Neural cell (in vitro differentiated cells): Measurements from ENCODE around the gene GMDS. TPM values are rescaled to one million over a fixed set of nuclear protein-coding genes. Genes with fewer than 3 reads are reported as not detected.

Experiments used
- H2AFZ ChIP-seq: fragments of 200-600, 300-800 bp; sonication (generic), shearing (Covaris generic); 2 replicates; pipeline ENCODE4 v1.6.0; 2014; ENCODE audit warnings: low read depth, mild to moderate bottlenecking, antibody characterized with exemption, low read length, moderate library complexity
- H3F3A ChIP-seq: fragments of 200-600 bp; shearing (Covaris generic); 2 replicates; pipeline ENCODE4 v1.6.1; 2016; ENCODE audit warnings: mild to moderate bottlenecking, moderate library complexity, mixed read lengths, antibody characterized with exemption, low read length; ENCODE audit not compliant: insufficient read depth, poor library complexity, severe bottlenecking
- H3K27ac ChIP-seq: fragments of 200-600, 300-800 bp; sonication (generic), shearing (Covaris generic); 2 replicates; pipeline ENCODE4 v1.5.1; 2014; ENCODE audit warnings: mild to moderate bottlenecking, low read length, moderate library complexity
- H3K27me3 ChIP-seq: fragments of 300-800, 200-600 bp; sonication (generic), shearing (Covaris generic); 2 replicates; pipeline ENCODE4 v1.6.0; 2014; ENCODE audit warnings: mild to moderate bottlenecking, low read depth, low read length, moderate library complexity; ENCODE audit not compliant: insufficient read depth
- H3K36me3 ChIP-seq: fragments of 300-800, 200-600 bp; sonication (generic), shearing (Covaris generic); 2 replicates; pipeline ENCODE4 v1.5.1; 2014; ENCODE audit warnings: mild to moderate bottlenecking, antibody characterized with exemption, low read length, moderate library complexity; ENCODE audit not compliant: insufficient read depth
- H3K4me2 ChIP-seq: fragments of 300-800, 200-600 bp; sonication (generic), shearing (Covaris generic); 2 replicates; pipeline ENCODE4 v1.6.0; 2014; ENCODE audit warnings: mild to moderate bottlenecking, low read length
- H3K4me3 ChIP-seq: fragments of 300-800, 200-600 bp; sonication (generic), shearing (Covaris generic); 2 replicates; pipeline ENCODE4 v1.5.1; 2014; ENCODE audit warnings: mild to moderate bottlenecking, low read length, moderate library complexity
- H3K79me2 ChIP-seq: fragments of 200-600 bp; shearing (Covaris generic); replicated peaks from 2 replicates; pipeline ENCODE4 v1.6.0; 2014; ENCODE audit warnings: mild to moderate bottlenecking, low read length, moderate library complexity; ENCODE audit not compliant: insufficient read depth
- H3K9ac ChIP-seq: fragments of 300-800, 200-600 bp; sonication (generic), shearing (Covaris generic); 2 replicates; pipeline ENCODE4 v1.6.1; 2016; ENCODE audit warnings: mild to moderate bottlenecking, low read length, mixed read lengths
- H3K9me2 ChIP-seq: fragments of 200-600 bp; shearing (Covaris generic); 2 replicates; pipeline ENCODE4 v1.6.1; 2016; ENCODE audit warnings: mild to moderate bottlenecking, low read length, mixed read lengths; ENCODE audit not compliant: insufficient read depth
- H3K9me3 ChIP-seq: fragments of 200-600, 300-800 bp; sonication (generic), shearing (Covaris generic); 2 replicates; pipeline ENCODE4 v1.6.1; 2016; ENCODE audit warnings: mild to moderate bottlenecking, mixed run types, low read length, moderate library complexity, mixed read lengths
- H4K20me1 ChIP-seq: fragments of 200-600 bp; shearing (Covaris generic); 2 replicates; pipeline ENCODE4 v1.6.1; 2016; ENCODE audit warnings: mild to moderate bottlenecking, mixed run types; ENCODE audit not compliant: insufficient read depth
- EP300 ChIP-seq: fragments of 450-650 bp; conservative IDR thresholded peaks from 2 replicates; pipeline ENCODE4 v1.6.1; 2014; ENCODE audit warnings: antibody characterized with exemption, mild to moderate bottlenecking, moderate library complexity; ENCODE audit not compliant: poor library complexity, severe bottlenecking
- EZH2 ChIP-seq: fragments of 200-600, 300-800 bp; shearing (Covaris generic), sonication (generic); IDR thresholded peaks from 2 replicates; pipeline ENCODE4 v1.6.1; 2014; ENCODE audit warnings: antibody characterized with exemption, low read length, borderline replicate concordance, mild to moderate bottlenecking; ENCODE audit not compliant: insufficient read depth, poor library complexity, severe bottlenecking
- MXI1 ChIP-seq: fragments of 450-650 bp; conservative IDR thresholded peaks from 2 replicates; pipeline ENCODE4 v1.6.1; 2014; ENCODE audit warnings: antibody characterized with exemption, mild to moderate bottlenecking; ENCODE audit not compliant: poor library complexity, severe bottlenecking
- POLR2AphosphoS5 ChIP-seq: IDR thresholded peaks from 2 replicates; pipeline ENCODE4 v1.6.1; 2012
- RAD21 ChIP-seq: fragments of 450-650 bp; conservative IDR thresholded peaks from 2 replicates; pipeline ENCODE4 v1.6.1; 2014; ENCODE audit warnings: antibody characterized with exemption, mild to moderate bottlenecking, moderate library complexity
- REST ChIP-seq: IDR thresholded peaks from 2 replicates; pipeline ENCODE4 v1.6.1; 2012; ENCODE audit warnings: borderline replicate concordance
- SMC3 ChIP-seq: fragments of 450-650 bp; conservative IDR thresholded peaks from 2 replicates; pipeline ENCODE4 v1.6.1; 2014; ENCODE audit warnings: antibody characterized with exemption, mild to moderate bottlenecking, moderate library complexity; ENCODE audit not compliant: poor library complexity
- TAF1 ChIP-seq: IDR thresholded peaks from 2 replicates; pipeline ENCODE4 v1.6.1; 2012; ENCODE audit warnings: low read depth
- polyA plus RNA-seq: library from polyadenylated mRNA; depleted of rRNA; stranded (reverse); fragments of >200 nt; gene quantifications from 2 replicates; pipeline ENCODE4 v1.2.3, GENCODE V29; 2014
- TF ChIP-seq, protein P1 (sequence below): fragments of 450-650 bp; IDR thresholded peaks from 2 replicates; pipeline ENCODE4 v1.5.1; 2014; ENCODE audit warnings: antibody characterized with exemption, mild to moderate bottlenecking, moderate library complexity; ENCODE audit not compliant: poor library complexity, severe bottlenecking

The GMDS gene
- polyA plus RNA-seq, 1 donor from 2014 or later, result 11.4 TPM

DNA sequence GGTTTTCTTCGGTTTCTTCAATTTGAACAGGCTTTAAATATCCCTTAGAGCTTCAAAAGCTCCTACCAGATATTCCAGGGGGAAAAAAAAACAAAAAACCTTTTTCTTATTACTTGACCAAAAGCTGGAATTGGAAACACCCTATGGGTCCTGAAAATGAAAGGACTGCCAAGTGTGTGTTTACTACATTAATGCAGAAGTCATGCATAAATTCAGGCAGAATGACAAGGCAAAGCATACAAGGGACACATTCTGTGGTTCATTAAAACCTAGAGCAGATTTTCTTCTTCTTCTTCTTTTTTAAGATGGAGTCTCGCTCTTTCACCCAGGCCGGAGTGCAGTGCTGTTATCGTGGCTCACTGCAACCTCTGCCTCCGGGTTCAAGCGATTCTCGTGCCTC is 119.1 kb downstream of the GMDS start:
- Histone ChIP-seq H3K9ac (no peak overlapping the region), H3K79me2 (no peaks in the 10 kb centered on the region), H4K20me1 (no peaks in the 10 kb centered on the region), H3K4me3 (no peak overlapping the region), H2AFZ (no peak overlapping the region), H3K9me3 (no peaks in the 10 kb centered on the region), H3K4me2 (no peak overlapping the region), H3K27me3 (no peaks in the 10 kb centered on the region), H3F3A (no peaks in the 10 kb centered on the region), H3K36me3 (no peaks in the 10 kb centered on the region), H3K27ac (no peak overlapping the region), H3K9me2 (no peaks in the 10 kb centered on the region)
- TF ChIP-seq EZH2 (no peak), REST (no peak), EP300 (no peak), RAD21 (no peak), SMC3 (no peak), MXI1 (no peak), TAF1 (no peak), POLR2AphosphoS5 (no peak)
- TF ChIP-seq, protein P1, sequence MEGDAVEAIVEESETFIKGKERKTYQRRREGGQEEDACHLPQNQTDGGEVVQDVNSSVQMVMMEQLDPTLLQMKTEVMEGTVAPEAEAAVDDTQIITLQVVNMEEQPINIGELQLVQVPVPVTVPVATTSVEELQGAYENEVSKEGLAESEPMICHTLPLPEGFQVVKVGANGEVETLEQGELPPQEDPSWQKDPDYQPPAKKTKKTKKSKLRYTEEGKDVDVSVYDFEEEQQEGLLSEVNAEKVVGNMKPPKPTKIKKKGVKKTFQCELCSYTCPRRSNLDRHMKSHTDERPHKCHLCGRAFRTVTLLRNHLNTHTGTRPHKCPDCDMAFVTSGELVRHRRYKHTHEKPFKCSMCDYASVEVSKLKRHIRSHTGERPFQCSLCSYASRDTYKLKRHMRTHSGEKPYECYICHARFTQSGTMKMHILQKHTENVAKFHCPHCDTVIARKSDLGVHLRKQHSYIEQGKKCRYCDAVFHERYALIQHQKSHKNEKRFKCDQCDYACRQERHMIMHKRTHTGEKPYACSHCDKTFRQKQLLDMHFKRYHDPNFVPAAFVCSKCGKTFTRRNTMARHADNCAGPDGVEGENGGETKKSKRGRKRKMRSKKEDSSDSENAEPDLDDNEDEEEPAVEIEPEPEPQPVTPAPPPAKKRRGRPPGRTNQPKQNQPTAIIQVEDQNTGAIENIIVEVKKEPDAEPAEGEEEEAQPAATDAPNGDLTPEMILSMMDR, result no peak

- TF ChIP-seq SMC3 (no peak), EP300 (no peak), REST (no peak), MXI1 (no peak), POLR2AphosphoS5 (no peak), RAD21 (no peak), EZH2 (no peak), TAF1 (no peak)
- TF ChIP-seq, protein P1, result no peak
- no peak overlapping the region for H3K27ac ChIP-seq
- H3F3A ChIP-seq, result no peaks in the 10 kb centered on the region
- H3K9me3 ChIP-seq, result no peaks in the 10 kb centered on the region
- no peak overlapping the region for H2AFZ ChIP-seq
- H3K27me3 ChIP-seq, result no peaks in the 10 kb centered on the region
- no peak overlapping the region for H3K4me2 ChIP-seq
- H3K36me3 ChIP-seq, result no peaks in the 10 kb centered on the region
- no peaks in the 10 kb centered on the region for H4K20me1 ChIP-seq
- no peak overlapping the region for H3K9ac ChIP-seq
- no peaks in the 10 kb centered on the region for H3K79me2 ChIP-seq
- H3K4me3 ChIP-seq, result no peak overlapping the region
- H3K9me2 ChIP-seq, result no peaks in the 10 kb centered on the region
These were observed 120.2 kb downstream of the GMDS start for GRCh38 chr6:2125158-2125557.
